OCI-LY3 (cell line): Measurements from ENCODE around the gene EEF1AKMT2.

Source experiments
- EZH2phosphoT487 ChIP-seq: fragments of 200-600 bp; shearing (Covaris generic); IDR thresholded peaks from 2 replicates; pipeline ENCODE4 v1.6.1; 2018; ENCODE audit warnings: antibody characterized with exemption, mixed run types, low read depth
- TF ChIP-seq, protein P1 (sequence below): fragments of 200-600, 300-600 bp; sonication (generic); IDR thresholded peaks from 2 replicates; pipeline ENCODE4 v1.5.1; 2014; ENCODE audit warnings: antibody characterized with exemption, low read length, low read depth

- TF ChIP-seq, protein P1, sequence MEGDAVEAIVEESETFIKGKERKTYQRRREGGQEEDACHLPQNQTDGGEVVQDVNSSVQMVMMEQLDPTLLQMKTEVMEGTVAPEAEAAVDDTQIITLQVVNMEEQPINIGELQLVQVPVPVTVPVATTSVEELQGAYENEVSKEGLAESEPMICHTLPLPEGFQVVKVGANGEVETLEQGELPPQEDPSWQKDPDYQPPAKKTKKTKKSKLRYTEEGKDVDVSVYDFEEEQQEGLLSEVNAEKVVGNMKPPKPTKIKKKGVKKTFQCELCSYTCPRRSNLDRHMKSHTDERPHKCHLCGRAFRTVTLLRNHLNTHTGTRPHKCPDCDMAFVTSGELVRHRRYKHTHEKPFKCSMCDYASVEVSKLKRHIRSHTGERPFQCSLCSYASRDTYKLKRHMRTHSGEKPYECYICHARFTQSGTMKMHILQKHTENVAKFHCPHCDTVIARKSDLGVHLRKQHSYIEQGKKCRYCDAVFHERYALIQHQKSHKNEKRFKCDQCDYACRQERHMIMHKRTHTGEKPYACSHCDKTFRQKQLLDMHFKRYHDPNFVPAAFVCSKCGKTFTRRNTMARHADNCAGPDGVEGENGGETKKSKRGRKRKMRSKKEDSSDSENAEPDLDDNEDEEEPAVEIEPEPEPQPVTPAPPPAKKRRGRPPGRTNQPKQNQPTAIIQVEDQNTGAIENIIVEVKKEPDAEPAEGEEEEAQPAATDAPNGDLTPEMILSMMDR = no peak
- TF ChIP-seq EZH2phosphoT487 = no peak
These were observed 81.8 kb downstream of the EEF1AKMT2 start for GRCh38 chr10:124709861-124710260.
